IMR-90 (cell line): ENCODE data around the gene USP16. TPM values are rescaled to one million over a fixed set of nuclear protein-coding genes. Genes with fewer than 3 reads are reported as not detected.

ENCODE experiments used
- ATAC-seq: fragments of 200-7000 bp; cut with Tn5 transposase; 2 replicates; pipeline ENCODE4 v1.9.1; 2020; ENCODE audit warnings: low read depth, mild to moderate bottlenecking, moderate library complexity
- BruUV-seq: library from RNA; stranded (reverse); fragments of 400-500 nt; replicated peaks from 2 replicates; lab custom pipeline; 2021; lab: Mats Ljungman, UMichigan
- CTCF ChIA-PET: fragments of 300-600 bp; formaldehyde crosslinking; extraction: SDS; loops from one replicate; lab custom pipeline; 2021; ENCODE audit warnings: antibody characterized with exemption; lab: Yijun Ruan, JAX
- POLR2A ChIA-PET: fragments of 300-600 bp; sonication (Branson Sonifier 250); formaldehyde crosslinking; loops from one replicate; lab custom pipeline; 2022; ENCODE audit warnings: antibody characterized with exemption; ENCODE audit not compliant: unreplicated experiment; lab: Charles Lee
- DNase-seq: peaks from one replicate; pipeline ENCODE4 v3.0.0; 2013
- H2AFZ ChIP-seq: replicated peaks from 2 replicates; pipeline ENCODE3; 2013; ENCODE audit warnings: low read length, mild to moderate bottlenecking; ENCODE audit not compliant: poor library complexity
- H2AK5ac ChIP-seq: 2 replicates; pipeline ENCODE4 v1.6.1; 2013; ENCODE audit warnings: low read depth, low read length, inconsistent platforms
- H2AK9ac ChIP-seq: replicated peaks from 2 replicates; pipeline ENCODE3; 2013; ENCODE audit warnings: mild to moderate bottlenecking, low read depth, low read length, moderate library complexity; ENCODE audit not compliant: poor library complexity
- H2BK120ac ChIP-seq: 2 replicates; pipeline ENCODE4 v1.6.1; 2013; ENCODE audit warnings: low read depth, low read length, inconsistent platforms
- H2BK15ac ChIP-seq: 3 replicates; pipeline ENCODE4 v1.6.1; 2013; ENCODE audit warnings: low read depth, low read length, inconsistent platforms
- H2BK20ac ChIP-seq: 2 replicates; pipeline ENCODE4 v1.6.1; 2013; ENCODE audit warnings: low read depth, mild to moderate bottlenecking, inconsistent platforms, low read length, moderate library complexity
- H2BK5ac ChIP-seq: 2 replicates; pipeline ENCODE4 v1.6.1; 2013; ENCODE audit warnings: mild to moderate bottlenecking, low read depth, low read length, inconsistent platforms; ENCODE audit not compliant: poor library complexity, severe bottlenecking
- H3K14ac ChIP-seq: replicated peaks from 2 replicates; pipeline ENCODE4 v1.6.1; 2013; ENCODE audit warnings: low read depth, low read length, inconsistent platforms
- H3K18ac ChIP-seq: 2 replicates; pipeline ENCODE4 v1.6.1; 2013; ENCODE audit warnings: low read depth, low read length, control low read depth
- H3K23ac ChIP-seq: 2 replicates; pipeline ENCODE4 v1.6.1; 2013; ENCODE audit warnings: low read depth, low read length, inconsistent platforms
- H3K27ac ChIP-seq: 2 replicates; pipeline ENCODE4 v1.5.1; 2013; ENCODE audit warnings: mild to moderate bottlenecking, control low read depth, low read length; ENCODE audit not compliant: insufficient read depth
- H3K27me3 ChIP-seq: 2 replicates; pipeline ENCODE4 v1.6.1; 2013; ENCODE audit warnings: low read length; ENCODE audit not compliant: control insufficient read depth, insufficient read depth
- H3K36me3 ChIP-seq: 2 replicates; pipeline ENCODE4 v1.6.1; 2013; ENCODE audit warnings: low read length, mixed read lengths; ENCODE audit not compliant: control insufficient read depth, insufficient read depth
- H3K4ac ChIP-seq: 2 replicates; pipeline ENCODE4 v1.6.1; 2013; ENCODE audit warnings: low read depth, low read length, inconsistent platforms
- H3K4me1 ChIP-seq: 2 replicates; pipeline ENCODE4 v1.6.1; 2013; ENCODE audit warnings: low read length, mixed read lengths; ENCODE audit not compliant: control insufficient read depth, insufficient read depth
- H3K4me2 ChIP-seq: 2 replicates; pipeline ENCODE4 v1.6.1; 2013; ENCODE audit warnings: low read depth, mild to moderate bottlenecking, control low read depth, low read length, moderate library complexity
- H3K4me3 ChIP-seq: 2 replicates; pipeline ENCODE4 v1.5.1; 2013; ENCODE audit warnings: low read depth, mild to moderate bottlenecking, control low read depth, low read length, moderate library complexity; ENCODE audit not compliant: insufficient read depth
- H3K56ac ChIP-seq: 2 replicates; pipeline ENCODE4 v1.6.1; 2013; ENCODE audit warnings: low read length, inconsistent platforms; ENCODE audit not compliant: insufficient read depth; ENCODE audit errors: extremely low read depth
- H3K79me1 ChIP-seq, 2 experiments: 2 replicates each; pipeline ENCODE4 v1.6.1; 2013; ENCODE audit warnings: low read length in 2 of 2, inconsistent platforms in 1 of 2, low read depth in 1 of 2
- H3K9ac ChIP-seq: 2 replicates; pipeline ENCODE4 v1.6.1; 2013; ENCODE audit warnings: low read depth, low read length, control low read depth
- H3K9me1 ChIP-seq: 2 replicates; pipeline ENCODE4 v1.6.1; 2013; ENCODE audit warnings: low read length, inconsistent platforms; ENCODE audit not compliant: insufficient read depth
- H3K9me3 ChIP-seq: 2 replicates; pipeline ENCODE4 v1.6.1; 2013; ENCODE audit warnings: low read length; ENCODE audit not compliant: control insufficient read depth, insufficient read depth
- H4K20me1 ChIP-seq: 2 replicates; pipeline ENCODE4 v1.6.1; 2013; ENCODE audit warnings: low read length, inconsistent platforms; ENCODE audit not compliant: insufficient read depth
- H4K5ac ChIP-seq: 2 replicates; pipeline ENCODE4 v1.6.1; 2013; ENCODE audit warnings: mild to moderate bottlenecking, low read depth, low read length, control low read depth
- H4K8ac ChIP-seq, 2 experiments: 2 replicates each; pipeline ENCODE4 v1.6.1; 2013; ENCODE audit warnings: low read depth in 2 of 2, low read length in 2 of 2, control low read depth in 1 of 2, inconsistent platforms in 1 of 2
- H4K91ac ChIP-seq: 2 replicates; pipeline ENCODE4 v1.6.1; 2013; ENCODE audit warnings: low read depth, low read length, inconsistent platforms; ENCODE audit not compliant: insufficient read depth
- BHLHE40 ChIP-seq: fragments of 150-350 bp; IDR thresholded peaks from 2 replicates; pipeline ENCODE4 v1.6.1; 2016; ENCODE audit warnings: mild to moderate bottlenecking, low read depth, low read length
- CEBPB ChIP-seq: IDR thresholded peaks from 2 replicates; pipeline ENCODE4 v1.6.1; 2012; ENCODE audit warnings: low read depth, low read length, improper control_type of control experiment
- FOS ChIP-seq: fragments of 150-350 bp; IDR thresholded peaks from 2 replicates; pipeline ENCODE4 v1.6.1; 2016; ENCODE audit warnings: low read depth, low read length
- MAZ ChIP-seq: IDR thresholded peaks from 2 replicates; pipeline ENCODE4 v1.6.1; 2012; ENCODE audit warnings: low read depth, mild to moderate bottlenecking, low read length, improper control_type of control experiment, moderate library complexity, borderline replicate concordance
- POLR2A ChIP-seq: IDR thresholded peaks from 2 replicates; pipeline ENCODE4 v1.6.1; 2012; ENCODE audit warnings: mild to moderate bottlenecking, low read depth, low read length
- RFX5 ChIP-seq: IDR thresholded peaks from 2 replicates; pipeline ENCODE4 v1.8.0; 2012; ENCODE audit warnings: low read depth, mild to moderate bottlenecking, low read length, moderate library complexity
- WGBS, 2 experiments: methylation state at CpG; one replicate each; pipeline versions ENCODE4 v1.1.5 to v1.1.7; 2013; ENCODE audit warnings: missing lambda C conversion rate in 2 of 2; ENCODE audit not compliant: insufficient read length in 1 of 2; ENCODE audit errors: extremely low coverage in 2 of 2; 5-methylcytosine and 5-hydroxymethylcytosine counted together
- dilution Hi-C: fragments of 300-500 bp; cut with HindIII; formaldehyde crosslinking; loops from one replicate; pipeline ENCODE4 v1.14.3; 2018; ENCODE audit warnings: low sequenced_read_pairs; ENCODE audit not compliant: unreplicated experiment
- in situ Hi-C: fragments of 300-500 bp; cut with MboI; formaldehyde crosslinking; loops from 3 replicates; pipeline ENCODE4 v1.14.3; 2019; ENCODE audit warnings: low sequenced_read_pairs, inconsistent platforms, mixed read lengths
- intact Hi-C: fragments of 100-400 bp; cut with micrococcal nuclease; formaldehyde crosslinking; loops from 2 replicates; pipeline ENCODE4 v1.10.0; 2022
- polyA plus RNA-seq, 3 experiments: library from polyadenylated mRNA; depleted of rRNA; stranded (reverse); fragments of >200 nt; gene quantifications; 2 replicates each; pipeline ENCODE4 v1.2.3, GENCODE V29; 2012; ENCODE audit warnings: low replicate concordance in 1 of 3
- total RNA-seq: library from RNA; depleted of rRNA; stranded (reverse); fragments of >200 nt; gene quantifications from 2 replicates; pipeline ENCODE4 v1.2.3, GENCODE V29; 2012
- TF ChIP-seq, protein P1 (sequence below): conservative IDR thresholded peaks from 2 replicates; pipeline ENCODE4 v1.5.1; 2012; ENCODE audit warnings: mild to moderate bottlenecking, low read depth, low read length, improper control_type of control experiment

USP16 gene
- total and polyA plus RNA-seq, 2 of the 4 experiments (the other 2 are of a cell fraction), result 15.5 to 28.7 TPM

DNA sequence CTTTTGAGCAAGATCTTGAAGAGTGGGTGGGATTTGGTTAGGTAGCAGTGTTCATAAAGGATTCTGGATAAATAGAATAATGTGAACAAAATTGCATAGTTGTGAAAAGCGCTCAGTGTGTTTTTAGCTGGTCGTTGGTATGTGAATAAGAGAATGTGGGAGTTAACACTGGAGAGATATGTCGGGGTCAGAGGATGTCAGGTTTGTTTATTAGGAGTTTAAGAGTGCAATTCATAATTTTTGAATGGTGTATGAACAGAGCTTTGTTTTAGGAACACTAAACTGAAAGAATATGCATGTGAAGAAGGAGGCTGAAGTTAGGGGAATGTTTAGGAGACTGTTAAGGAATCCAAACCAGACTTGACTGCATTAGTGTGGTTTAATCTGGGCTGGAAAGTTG, 9.4 kb downstream of the USP16 start:
- no peak overlapping the region for H2BK5ac ChIP-seq
- no peak overlapping the region for H3K18ac ChIP-seq
- H3K9ac ChIP-seq, result no peak overlapping the region
- TF ChIP-seq RFX5, result no peak
- no peak for TF ChIP-seq CEBPB
- TF ChIP-seq, protein P1, sequence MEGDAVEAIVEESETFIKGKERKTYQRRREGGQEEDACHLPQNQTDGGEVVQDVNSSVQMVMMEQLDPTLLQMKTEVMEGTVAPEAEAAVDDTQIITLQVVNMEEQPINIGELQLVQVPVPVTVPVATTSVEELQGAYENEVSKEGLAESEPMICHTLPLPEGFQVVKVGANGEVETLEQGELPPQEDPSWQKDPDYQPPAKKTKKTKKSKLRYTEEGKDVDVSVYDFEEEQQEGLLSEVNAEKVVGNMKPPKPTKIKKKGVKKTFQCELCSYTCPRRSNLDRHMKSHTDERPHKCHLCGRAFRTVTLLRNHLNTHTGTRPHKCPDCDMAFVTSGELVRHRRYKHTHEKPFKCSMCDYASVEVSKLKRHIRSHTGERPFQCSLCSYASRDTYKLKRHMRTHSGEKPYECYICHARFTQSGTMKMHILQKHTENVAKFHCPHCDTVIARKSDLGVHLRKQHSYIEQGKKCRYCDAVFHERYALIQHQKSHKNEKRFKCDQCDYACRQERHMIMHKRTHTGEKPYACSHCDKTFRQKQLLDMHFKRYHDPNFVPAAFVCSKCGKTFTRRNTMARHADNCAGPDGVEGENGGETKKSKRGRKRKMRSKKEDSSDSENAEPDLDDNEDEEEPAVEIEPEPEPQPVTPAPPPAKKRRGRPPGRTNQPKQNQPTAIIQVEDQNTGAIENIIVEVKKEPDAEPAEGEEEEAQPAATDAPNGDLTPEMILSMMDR, result no peak
- TF ChIP-seq MAZ, result no peak
- no peak for TF ChIP-seq BHLHE40
- TF ChIP-seq FOS, result no peak
- TF ChIP-seq POLR2A, result no peak
- no peak overlapping the region for H4K91ac ChIP-seq
- ChIA-PET POLR2A (no interaction called here), CTCF (no interaction called here)
- no peak overlapping the region for H3K56ac ChIP-seq
- no peak overlapping the region for H2AFZ ChIP-seq
- intact Hi-C loops, result loop anchor here (5.0 kb wide), 1 partner anchor 33 kb away; no protein-coding TSS in a partner anchor
- H2AK5ac ChIP-seq, result no peak overlapping the region
- dilution Hi-C loops, result no loop called here
- H2BK20ac ChIP-seq, result no peak overlapping the region
- H3K27ac ChIP-seq, result no peak overlapping the region
- H3K4me2 ChIP-seq, result no peak overlapping the region
- H3K23ac ChIP-seq, result no peak overlapping the region
- H3K14ac ChIP-seq, result no peak overlapping the region
- no peak overlapping the region for H2BK15ac ChIP-seq
- H2BK120ac ChIP-seq, result no peak overlapping the region
- H4K8ac ChIP-seq, result no peak overlapping the region
- peaks cover 4% of the 10 kb centered on the region; the same call in 1 of the 2 replicates for H3K9me1 ChIP-seq
- DNase-seq, result peak; percentile 35
- no peaks in the 10 kb centered on the region for H3K4me1 ChIP-seq
- H3K4me3 ChIP-seq, result no peak overlapping the region
- no peaks in the 10 kb centered on the region for H4K20me1 ChIP-seq
- no TSS peak for BruUV-seq
- H3K36me3 ChIP-seq, result peaks cover 37% of the 10 kb centered on the region
- H3K4ac ChIP-seq, result no peak overlapping the region
- peak; percentile 60 for ATAC-seq
- H4K5ac ChIP-seq, result no peak overlapping the region
- H3K27me3 ChIP-seq, result no peaks in the 10 kb centered on the region
- peaks cover 19 to 26% of the 10 kb centered on the region in 2 experiments for H3K79me1 ChIP-seq
- no peak overlapping the region for H2AK9ac ChIP-seq
- WGBS, 2 experiments, result 100% methylated on average over 1 of the region's 3 CpGs; no CpG with 5 or more reads in 1 of the 2 experiments
- no peaks in the 10 kb centered on the region for H3K9me3 ChIP-seq
- in situ Hi-C loops, result loop anchor here (5.0 kb wide), 1 partner anchor 33 kb away; no protein-coding TSS in a partner anchor
